ENCODE results near the gene C1R.
A peak's percentile ranks its signal among the peaks of the same experiment; 100 is the strongest.

Gene C1R

DNA sequence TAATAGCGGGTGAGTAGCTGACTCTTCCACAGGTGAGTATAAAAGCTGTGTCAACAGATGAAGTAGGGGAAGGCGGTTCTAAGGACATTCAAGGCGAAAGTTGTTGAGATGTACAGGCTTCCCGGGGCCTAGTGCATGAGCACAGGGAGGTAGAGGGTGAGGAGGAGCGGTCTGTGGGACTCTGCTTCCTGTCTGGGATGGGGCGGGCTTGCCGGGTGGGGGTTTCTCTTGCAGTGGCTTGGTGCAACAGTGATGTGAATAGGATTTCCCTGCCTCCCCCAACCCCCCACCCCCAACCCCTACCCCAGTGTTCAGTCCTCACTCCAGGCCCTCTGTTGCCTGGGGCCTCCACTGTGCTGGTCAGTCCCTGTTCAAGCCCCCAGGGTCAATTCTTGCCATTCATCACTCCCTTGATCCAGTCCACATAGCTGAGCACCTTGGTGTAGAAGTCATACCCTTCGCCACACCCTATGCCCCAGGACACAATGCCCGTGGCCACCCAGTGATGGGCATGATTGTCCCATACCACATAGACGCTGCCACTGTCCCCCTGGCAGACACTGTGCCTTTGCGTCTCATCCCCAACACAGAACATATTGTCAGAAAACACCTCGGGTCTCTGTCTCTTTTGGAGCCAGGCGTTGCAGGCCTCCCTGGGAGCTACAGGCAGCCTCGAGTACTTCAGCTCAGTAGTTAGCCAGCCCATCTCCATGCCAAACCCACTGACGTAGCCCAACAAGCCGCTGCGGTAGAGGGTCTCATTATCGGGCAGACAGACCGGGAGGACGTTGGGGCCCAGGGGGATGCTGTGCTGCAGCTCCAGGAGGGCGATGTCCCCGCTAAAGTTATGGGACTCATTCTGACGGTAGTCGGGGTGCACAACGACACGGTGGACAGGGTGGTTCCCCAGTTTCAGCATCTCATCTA, 4.0 kb upstream of the C1R start:
- peak; percentile 55 for DNase-seq

DNA sequence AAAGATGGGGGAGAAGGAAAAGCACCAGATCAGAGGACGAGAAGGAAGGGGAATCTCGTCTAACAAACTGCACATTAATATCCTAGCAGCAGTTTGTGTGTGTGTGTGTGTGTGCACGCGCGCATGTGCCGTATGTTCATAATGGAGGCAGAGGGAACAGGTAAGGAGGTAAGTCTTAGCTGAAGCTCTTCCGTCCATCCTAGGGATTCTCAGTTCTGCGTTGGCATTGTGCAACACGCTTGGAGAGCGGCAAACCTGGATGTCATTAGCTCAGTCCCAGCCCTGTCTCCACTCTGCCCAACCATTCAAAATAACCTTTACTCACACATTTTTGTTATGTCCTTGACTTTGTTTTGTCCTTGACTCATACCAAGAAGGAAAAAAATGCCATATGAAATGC, 1.6 kb upstream of the C1R start:
- DNase-seq, result peak; percentile 48

DNA sequence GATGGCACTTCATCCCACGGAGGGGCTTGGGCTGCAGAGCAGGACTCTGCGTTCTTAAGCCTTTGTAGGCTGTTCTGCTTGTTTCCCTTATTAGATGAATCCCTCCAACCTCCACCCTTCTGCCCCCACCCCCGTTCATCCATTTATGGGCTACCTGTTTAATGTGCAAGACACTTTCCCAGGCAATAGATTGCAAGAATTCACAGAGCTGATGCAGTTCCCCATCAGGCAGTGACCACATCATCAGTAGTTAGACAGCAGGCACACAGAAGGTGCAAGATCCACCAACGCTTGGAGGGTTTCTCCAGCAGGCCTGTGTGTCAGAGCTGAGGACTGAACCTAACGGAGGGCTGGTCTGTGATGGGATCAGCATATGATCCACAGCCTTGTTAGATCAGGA, 1.2 kb upstream of the C1R start:
- peak; percentile 48 for DNase-seq

DNA sequence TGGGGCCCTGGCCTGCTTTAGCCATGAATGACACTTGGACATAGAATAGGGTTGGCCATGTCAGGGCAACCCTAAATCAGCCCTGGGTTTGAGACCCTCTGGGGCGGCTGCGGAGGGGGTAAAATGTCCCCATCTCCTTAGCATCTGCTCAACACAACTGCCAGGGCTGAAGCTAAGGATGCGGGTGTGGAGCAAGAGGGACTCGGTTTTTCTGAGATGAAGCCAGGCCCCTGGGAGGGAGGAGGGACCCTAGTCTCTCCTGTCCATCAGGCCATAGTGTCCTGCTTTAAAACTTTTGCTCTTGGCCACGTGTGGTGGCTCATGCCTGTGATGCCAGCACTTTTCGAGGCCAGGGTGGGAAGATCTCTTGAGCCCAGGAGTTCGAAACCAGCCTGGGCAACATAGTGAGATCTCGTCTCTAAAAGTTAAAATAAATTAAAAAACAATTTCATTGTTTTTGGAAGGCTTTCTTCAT, 778 bp upstream of the C1R start:
- DNase-seq, result no peak

DNA sequence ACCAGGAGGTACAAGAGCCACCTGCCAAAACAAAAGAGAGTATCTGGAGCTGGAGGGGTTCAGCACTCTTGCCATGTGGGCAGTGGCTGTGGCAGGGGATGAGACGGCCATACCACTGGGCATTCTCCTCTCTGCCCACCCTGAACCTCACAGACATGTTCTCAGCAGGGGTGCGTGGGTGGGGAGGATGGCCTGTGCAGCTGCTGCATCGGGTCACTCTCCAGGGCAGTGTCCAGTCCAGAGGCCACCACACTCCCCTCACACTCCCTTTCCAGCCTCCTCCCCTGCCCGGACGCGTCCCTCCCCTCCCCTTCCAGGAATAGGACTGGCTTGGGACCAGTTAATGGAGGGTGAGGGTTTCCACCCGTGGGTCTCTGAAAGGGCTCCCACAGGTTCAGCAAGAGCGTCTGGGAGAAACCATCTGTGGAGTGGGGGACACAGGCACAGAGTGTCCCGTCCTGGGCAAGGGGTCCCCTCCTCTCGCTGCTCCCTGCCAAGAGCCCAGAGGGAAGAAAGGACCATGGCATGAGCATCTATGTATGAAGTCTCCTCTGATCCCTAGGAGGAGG, 501 bp downstream of the C1R start:
- no peak for DNase-seq

DNA sequence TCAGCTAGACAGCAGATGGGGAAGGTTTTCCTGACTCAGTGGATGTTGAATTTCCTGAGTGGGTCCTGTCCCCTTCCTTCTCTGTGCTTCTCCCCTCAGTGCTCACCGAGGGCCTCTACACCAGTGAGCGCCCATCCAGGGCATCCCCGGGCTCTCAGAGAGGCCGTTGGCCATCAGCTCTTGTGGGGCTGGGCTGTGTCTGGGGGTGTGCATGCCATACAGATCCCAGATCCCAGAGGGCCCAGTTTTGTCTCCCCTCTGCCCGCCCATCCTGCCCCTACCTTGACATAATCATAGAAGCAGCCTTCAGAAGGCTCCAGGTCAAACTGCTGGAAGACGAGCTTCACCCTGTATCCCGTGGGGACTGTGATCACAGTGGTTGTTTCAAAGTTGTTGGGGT, 1.1 kb downstream of the C1R start:
- DNase-seq, result no peak

DNA sequence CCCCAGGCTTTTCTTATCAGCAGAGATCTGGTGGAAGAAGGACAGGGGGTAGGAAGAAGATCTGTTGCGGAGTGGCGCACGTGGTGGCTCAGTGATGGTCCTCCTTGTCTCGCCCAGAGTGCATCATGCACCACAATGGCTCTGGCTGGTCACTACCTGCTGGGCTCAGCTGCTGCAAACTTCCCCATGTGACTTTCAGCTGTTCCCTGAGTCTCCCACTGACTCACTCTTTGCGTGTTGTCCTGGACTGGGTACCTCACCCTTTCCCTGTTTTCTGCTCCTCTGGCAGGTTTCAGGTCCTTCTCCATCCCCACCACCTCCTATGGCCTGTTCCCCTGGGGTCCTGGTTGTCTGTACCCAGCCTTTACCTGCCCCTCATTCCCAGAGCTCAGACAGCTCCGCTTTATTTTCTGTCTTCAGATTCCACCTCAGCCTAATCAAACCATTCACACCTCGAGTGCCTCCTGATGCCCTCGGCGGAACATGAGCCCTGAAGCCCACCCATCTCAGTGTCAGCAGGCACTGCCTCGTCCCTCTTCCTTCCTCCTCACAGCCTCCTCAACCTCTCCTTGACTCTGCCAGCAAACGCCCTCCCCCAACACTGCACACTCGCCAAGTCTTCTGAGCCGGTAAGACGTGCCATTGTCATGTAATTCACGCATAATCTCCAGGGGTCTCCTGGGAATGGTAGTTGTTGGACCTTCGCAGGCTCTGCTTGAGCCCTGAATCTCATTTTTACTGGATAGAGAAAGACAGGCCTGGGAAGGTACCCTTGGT, 1.8 kb downstream of the C1R start:
- DNase-seq, result no peak

DNA sequence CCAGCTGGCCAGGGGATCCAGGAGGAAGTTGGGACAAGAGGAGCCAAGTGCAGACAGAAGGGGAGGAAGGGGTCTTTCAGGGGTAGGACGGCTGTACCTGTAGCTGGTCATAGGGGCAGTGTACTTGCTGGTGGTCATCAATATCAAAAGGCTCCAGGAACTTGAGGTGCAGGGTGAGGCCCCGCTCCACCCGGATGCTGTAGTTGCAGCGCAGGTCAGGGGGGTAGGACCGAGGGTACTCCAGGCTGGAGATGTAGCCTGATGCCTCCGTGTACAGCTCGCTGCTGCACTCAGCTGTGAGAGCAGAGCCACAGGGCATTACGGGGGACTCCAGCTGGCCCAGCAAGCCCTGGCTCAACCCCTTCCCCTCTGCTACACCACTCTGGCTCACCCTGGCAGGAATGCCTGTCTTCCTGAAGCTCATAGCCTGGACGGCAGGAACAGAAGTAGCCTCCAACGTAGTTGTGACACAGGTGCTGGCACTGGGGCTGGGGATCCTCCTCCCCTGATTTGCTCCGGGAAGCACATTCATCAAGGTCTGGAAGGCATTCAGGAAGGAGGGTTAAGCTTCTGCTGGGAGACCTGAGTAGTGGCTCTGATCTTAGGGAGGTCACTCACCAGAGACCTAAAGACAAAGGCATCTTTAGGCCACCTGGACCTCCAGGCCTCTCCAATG, 2.9 kb downstream of the C1R start:
- DNase-seq, result no peak

DNA sequence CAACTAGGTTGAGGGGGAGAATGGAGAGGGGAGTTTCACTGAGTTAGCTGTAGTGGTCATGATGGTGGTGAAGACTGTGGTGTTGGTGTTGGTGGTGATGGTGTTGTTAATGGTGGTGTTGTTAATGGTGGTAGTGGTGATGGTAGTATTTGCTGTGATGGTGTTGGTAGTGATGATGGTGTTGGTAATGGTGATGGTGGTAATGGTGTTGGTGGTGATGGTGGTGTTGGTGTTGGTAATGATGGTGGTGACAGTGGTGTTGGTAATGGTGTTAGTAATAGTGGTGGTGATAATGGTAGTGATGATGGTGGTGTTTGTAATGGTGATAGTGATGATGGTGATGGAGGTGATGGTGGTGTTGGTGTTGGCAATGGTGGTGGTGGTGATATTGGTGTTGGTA, 9.1 kb downstream of the C1R start:
- no peak for DNase-seq

DNA sequence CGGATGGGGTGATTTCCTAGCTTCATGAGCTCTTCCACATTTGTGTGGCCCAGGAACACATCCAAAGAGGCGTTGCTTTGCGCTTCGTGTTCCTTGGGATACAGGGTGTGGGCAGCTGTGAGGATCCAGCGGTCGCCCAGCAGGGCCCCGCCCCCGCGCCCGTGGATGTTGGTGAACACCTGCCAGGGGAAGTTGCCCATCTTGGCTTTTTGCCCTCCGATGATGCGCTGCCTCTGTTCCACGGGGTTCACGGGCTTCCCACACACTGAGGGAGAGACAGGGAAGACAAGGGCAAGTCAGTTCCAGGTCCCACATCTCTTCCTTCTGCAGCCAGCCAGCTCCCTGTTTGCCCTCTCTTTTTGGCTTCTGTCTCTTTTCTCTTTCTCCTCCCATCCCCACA, 11.2 kb downstream of the C1R start:
- no peak for DNase-seq

DNA sequence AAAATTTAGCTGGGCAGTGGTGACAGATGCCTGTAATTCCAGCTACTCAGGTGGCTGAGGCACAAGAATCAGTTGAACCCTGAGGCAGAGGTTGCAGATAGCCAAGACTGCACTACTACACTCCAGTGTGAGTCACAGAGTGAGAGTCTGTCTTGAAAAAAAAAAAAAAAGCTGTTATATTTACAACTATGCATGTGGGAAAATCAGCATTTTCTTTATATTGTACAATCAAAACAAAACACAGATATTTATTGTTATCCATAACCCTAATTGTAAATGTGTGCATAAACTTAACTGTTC, 12.5 kb downstream of the C1R start:
- no peak for DNase-seq

DNA sequence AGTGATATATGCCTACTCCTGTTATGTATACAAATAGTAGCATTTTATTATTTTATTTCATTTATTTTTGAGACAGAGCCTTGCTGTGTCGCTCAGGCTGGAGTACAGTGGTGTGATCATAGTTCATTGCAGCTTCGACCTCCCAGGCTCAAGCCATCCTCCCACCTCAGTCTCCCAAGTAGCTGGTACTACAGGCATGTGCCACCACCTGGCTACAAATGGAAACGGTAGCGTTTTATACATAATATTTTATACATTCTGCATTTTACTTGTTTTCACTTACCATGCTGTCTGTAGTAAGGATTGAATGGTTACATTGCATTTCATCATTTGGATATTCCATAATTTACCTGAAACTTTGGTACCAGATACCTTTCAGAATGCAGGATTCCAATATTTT, 14.1 kb downstream of the C1R start:
- no peak for DNase-seq

DNA sequence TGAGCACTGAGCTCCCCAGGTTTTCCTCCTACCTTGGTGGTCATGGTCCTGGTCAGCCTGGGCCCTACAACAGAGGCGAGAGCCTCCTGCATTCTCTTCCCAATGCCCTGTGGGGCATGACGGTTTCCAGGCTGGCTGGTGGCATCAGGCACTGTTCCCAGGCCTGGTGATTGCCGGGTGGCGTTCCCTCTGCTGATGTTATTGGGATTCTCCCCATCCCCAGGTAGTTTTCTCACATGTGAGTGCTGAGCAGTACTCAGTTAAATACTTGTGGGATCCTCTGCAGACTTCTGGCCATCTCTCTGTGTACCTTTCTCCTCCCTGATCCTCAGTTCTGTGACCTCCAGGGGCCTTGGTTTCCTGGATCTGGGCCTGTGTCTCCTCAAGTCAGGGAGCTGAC, 15.8 kb downstream of the C1R start:
- no peak for DNase-seq

DNA sequence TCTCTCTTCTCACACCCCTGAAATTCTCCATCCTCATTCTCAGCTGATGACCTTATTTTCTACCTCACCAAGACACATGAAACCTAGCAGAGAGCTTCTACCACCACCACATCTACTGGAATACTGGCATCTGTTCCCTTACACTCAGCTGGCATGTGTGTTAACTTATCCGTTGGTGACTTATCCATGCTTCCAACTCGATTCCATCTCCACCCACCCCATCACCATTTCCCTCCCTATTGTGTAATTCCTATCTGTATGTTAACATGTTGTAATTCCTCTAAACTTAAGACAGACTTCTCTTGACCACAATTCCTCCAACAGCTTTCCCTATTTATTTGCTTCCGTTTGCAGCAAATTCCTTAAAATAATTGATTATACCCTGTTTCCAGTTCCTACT, 16.3 kb downstream of the C1R start:
- DNase-seq, result no peak

DNA sequence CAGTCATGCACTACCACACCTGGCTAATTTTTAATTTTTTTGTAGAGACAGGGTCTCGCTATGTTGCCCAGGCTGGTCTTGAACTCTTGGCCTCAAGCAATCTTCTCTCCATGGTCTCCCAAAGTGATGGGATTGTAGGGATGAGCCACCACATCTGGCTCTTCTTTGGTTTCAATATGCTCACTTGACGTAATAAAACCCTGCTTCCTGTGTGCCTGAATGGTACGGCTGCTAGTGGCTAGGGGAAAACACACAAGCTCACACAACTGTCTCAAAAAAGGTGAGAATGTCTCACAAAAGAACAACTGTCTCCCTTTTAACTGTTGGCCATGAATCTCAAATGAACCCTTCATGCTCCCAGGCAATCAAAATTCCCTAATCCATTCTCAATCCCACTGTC, 16.7 kb downstream of the C1R start:
- no peak for DNase-seq

DNA sequence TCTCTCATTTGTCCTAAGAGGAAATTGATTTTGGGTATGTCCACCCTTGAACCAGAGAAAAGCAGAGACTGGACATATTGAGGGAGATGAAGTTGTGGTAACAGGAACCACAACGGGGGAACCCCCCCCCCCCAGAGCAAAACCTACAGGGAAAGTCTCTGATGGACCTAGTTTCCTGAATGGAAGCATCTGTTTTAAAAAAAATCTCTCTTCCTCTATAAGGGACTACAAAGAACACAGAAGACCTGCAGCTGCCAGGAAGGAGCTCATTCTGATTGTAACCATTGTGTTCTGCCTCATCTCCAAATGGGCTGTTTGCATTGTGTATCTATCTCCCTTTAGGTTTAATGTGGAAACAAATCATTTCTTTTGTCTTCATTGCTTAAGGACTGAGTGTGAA, 18.3 kb downstream of the C1R start:
- no peak for DNase-seq

DNA sequence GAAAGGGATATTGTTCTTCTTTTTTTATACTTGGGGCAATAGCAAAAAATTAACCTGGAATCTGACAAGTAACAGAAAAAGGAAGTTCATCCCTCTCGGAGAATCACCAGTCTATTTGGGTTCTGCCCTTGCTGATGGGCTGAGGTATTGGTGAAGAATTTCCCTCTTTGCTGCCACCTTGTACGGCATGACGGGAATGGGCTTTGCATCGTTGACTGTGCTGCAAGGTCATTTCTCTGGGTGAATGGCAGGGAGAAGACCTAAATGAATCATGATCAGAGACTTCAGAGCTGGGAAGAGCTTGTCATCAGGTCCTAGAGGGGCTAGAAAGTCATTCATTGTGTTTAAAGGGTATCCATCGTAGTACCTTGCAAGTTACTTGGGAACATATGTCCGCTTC, 19.7 kb downstream of the C1R start:
- DNase-seq, result no peak

DNA sequence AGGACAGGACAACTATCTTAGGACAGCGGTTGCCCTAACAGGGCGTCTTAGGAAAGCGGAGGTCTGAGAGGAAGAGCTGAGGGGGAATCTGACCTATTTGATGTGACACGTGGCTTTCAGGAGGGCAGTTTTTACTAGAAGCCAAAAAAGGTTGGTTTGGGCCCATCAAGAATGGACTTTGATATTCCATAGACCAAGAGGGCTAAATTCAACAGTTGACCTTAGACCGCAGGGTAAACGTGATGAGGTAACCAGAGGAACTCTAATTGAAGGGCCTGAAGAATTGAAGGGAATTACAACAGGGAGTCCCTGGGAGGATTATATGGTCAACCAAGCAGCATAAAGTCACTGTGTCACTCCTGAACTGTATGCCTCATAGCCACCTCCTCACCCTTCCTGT, 20.2 kb downstream of the C1R start:
- DNase-seq, result no peak

DNA sequence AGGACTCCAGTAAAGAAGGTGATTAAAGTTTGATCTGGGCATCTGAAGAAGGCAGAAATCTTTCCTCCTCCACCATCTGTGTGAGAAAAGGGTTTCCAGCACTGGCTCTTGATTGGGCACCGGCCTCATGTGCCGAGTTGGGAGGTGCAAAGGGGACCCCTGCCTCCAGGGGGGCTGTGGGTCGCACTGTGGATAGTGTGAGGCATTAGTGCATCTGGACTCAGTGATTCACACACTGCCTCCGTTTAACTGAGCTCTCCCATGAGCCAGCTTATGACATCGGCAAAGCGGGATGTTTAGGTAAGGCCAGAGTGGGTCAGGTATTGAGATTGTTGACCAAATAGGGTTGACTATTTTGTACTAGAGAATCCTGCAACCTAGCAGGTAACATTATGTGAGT, 22.9 kb downstream of the C1R start:
- no peak for DNase-seq

DNA sequence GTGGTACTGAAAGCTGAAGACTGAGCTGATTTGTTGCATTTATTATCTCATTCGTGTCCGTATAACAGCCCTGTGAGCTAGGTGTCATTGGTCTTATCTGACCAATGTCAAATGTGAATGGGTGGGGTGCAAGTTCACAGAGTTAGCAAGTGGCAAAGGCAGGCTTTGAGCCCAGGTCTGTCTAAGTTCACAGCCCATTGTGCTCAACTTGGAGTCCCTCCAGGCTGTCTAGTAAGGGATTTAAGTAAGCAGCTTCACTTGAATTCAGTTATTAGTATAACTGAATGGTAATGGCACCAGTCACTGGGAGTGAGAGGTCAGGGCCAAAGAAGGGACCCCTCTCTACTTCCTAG, 23.3 kb downstream of the C1R start:
- DNase-seq, result no peak

DNA sequence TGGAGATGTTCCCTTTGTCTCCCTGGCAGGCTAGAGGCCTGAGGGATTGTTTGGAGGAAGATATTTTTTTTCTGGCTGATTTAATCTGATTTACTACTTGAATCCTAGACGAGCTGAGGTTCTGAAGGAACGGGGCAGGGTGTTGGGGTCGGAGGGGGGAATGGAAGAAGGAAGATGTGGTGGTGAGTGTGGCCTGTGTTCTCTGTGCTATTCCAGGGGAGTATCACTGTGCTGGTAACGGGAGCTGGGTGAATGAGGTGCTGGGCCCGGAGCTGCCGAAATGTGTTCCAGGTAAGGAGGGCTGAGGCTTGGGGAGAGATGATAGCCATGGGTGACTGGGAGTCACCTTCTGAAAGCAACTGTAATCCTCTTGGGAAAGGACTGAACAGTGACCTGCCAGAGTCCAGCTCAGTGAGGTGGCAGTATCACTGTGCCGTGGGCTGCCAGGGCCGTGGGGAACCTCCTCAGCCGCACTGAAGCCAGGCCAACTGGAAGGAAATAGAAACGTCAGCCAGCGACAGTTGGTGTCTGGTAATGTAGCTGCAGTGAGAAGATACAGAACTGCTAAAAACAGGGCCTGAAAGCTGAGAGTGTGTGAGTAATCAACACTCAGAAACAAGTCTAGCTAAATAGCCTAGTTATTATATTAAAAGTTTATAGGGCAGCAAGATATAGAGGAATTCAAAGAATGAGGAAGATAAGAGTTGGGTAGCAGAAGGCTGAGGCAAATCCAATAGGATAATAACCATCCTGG, 23.8 kb downstream of the C1R start:
- no peak for DNase-seq

DNA sequence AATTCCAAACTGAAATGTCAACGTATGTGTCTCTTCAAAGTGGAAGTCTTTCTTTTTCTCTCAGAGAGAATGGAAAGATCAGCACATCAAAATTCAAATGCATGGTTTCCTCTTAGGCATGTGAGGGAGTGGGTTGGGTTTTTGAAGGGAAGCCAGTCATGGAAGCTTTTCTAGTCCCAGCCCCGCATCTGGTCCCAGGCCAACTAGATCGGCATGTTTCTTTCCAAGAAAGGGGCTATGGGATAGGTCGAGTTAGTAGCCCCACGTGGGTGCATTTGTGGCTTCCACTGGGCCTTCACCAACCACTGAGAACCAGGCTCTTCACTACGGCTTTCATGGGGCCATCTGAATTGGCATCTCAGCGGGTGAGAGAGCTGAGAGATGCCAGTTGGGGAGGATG, 25.1 kb downstream of the C1R start:
- no peak for DNase-seq

DNA sequence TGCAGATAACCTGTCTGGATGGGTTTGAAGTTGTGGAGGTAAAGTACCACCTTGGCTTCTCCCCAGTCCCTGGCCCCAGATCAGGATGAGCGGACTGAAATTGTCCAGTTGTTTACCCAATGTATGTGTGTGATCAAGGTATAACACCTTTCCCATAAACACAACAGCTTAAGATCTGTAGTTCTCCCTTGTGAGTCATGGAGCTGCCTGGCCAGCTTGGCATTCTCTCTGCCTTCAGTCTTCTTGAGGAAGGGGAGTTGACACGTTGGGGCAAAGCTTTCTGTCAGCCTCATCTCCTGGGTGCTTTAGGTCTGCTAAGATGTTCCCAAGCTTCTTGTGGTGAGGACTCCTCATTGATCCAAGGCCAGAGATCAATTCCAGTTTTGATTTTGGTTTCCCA, 25.6 kb downstream of the C1R start:
- DNase-seq, result no peak

Measured in DMS53 (cell line).